OCI-LY7 (cell line): ENCODE results near the gene INF2. TPM values are rescaled to one million over a fixed set of nuclear protein-coding genes. Genes with fewer than 3 reads are reported as not detected.

Experiments used
- BruUV-seq: library from RNA; stranded (reverse); fragments of 400-500 nt; replicated peaks from 2 replicates; lab custom pipeline; 2021; lab: Mats Ljungman, UMichigan
- CTCF ChIA-PET: fragments of 300-600 bp; sonication (Branson Sonifier 250); formaldehyde crosslinking; loops from one replicate; lab custom pipeline; 2022; ENCODE audit warnings: antibody characterized with exemption; ENCODE audit not compliant: unreplicated experiment; lab: Charles Lee
- POLR2A ChIA-PET: fragments of 300-600 bp; sonication (Branson Sonifier 250); formaldehyde crosslinking; loops from one replicate; lab custom pipeline; 2022; ENCODE audit warnings: antibody characterized with exemption; lab: Charles Lee
- DNase-seq: peaks from one replicate; pipeline ENCODE4 v3.0.0-alpha.2; 2015; ENCODE audit warnings: low spot score
- H2AFZ ChIP-seq: fragments of 200-600 bp; sonication (generic), shearing (Covaris generic); 2 replicates; pipeline ENCODE4 v1.6.1; 2014; ENCODE audit warnings: mild to moderate bottlenecking, antibody characterized with exemption, low read length, moderate library complexity
- H3K27ac ChIP-seq: fragments of 200-600 bp; sonication (generic); 2 replicates; pipeline ENCODE4 v1.5.1; 2014; ENCODE audit warnings: mixed run types, low read depth, mild to moderate bottlenecking, moderate library complexity, low read length, inconsistent platforms; ENCODE audit not compliant: poor library complexity, severe bottlenecking
- H3K36me3 ChIP-seq: fragments of 200-600 bp; sonication (generic); 2 replicates; pipeline ENCODE4 v1.6.1; 2014; ENCODE audit warnings: mild to moderate bottlenecking, antibody characterized with exemption, low read length, moderate library complexity, mixed read lengths; ENCODE audit not compliant: insufficient read depth
- H3K4me1 ChIP-seq: fragments of 200-600 bp; sonication (generic); 2 replicates; pipeline ENCODE4 v1.5.1; 2014; ENCODE audit warnings: mild to moderate bottlenecking, low read length; ENCODE audit not compliant: insufficient read depth, poor library complexity, severe bottlenecking
- H3K4me2 ChIP-seq: fragments of 200-600 bp; sonication (generic); 2 replicates; pipeline ENCODE4 v1.6.1; 2014; ENCODE audit warnings: mild to moderate bottlenecking, low read length
- H3K4me3 ChIP-seq: fragments of 200-600 bp; sonication (generic); 2 replicates; pipeline ENCODE4 v1.5.1; 2014; ENCODE audit warnings: mild to moderate bottlenecking, low read depth, low read length; ENCODE audit not compliant: poor library complexity, severe bottlenecking
- H3K79me2 ChIP-seq: fragments of 200-600 bp; sonication (generic); 2 replicates; pipeline ENCODE4 v1.6.1; 2016; ENCODE audit warnings: low read depth, mild to moderate bottlenecking, low read length, moderate library complexity, mixed read lengths; ENCODE audit not compliant: insufficient read depth
- H3K9me2 ChIP-seq: fragments of 200-600 bp; sonication (generic); 2 replicates; pipeline ENCODE4 v1.6.1; 2016; ENCODE audit warnings: mild to moderate bottlenecking, low read length, mixed read lengths; ENCODE audit not compliant: insufficient read depth
- H3K9me3 ChIP-seq: fragments of 200-600 bp; sonication (generic); 2 replicates; pipeline ENCODE4 v1.6.1; 2014; ENCODE audit warnings: mild to moderate bottlenecking, mixed run types, low read length, mixed read lengths
- H4K20me1 ChIP-seq: fragments of 200-600 bp; sonication (generic); 2 replicates; pipeline ENCODE4 v1.6.1; 2014; ENCODE audit warnings: mild to moderate bottlenecking, antibody characterized with exemption, low read length, moderate library complexity, mixed read lengths; ENCODE audit not compliant: insufficient read depth
- CTCF ChIP-seq: fragments of 200-600 bp; sonication (generic); conservative IDR thresholded peaks from 2 replicates; pipeline ENCODE4 v1.5.1; 2014; ENCODE audit warnings: mild to moderate bottlenecking, antibody characterized with exemption, low read length, moderate library complexity, mixed read lengths
- EZH2phosphoT487 ChIP-seq: fragments of 200-600 bp; sonication (generic); IDR thresholded peaks from 2 replicates; pipeline ENCODE4 v1.6.1; 2018; ENCODE audit warnings: low read depth, borderline replicate concordance, mild to moderate bottlenecking, mixed run types, antibody characterized with exemption, low read length, moderate library complexity, mixed read lengths
- intact Hi-C: fragments of 100-400 bp; cut with micrococcal nuclease; formaldehyde crosslinking; loops from one replicate; pipeline ENCODE4 v1.10.0; 2022; ENCODE audit not compliant: unreplicated experiment
- total RNA-seq, 2 experiments: library from RNA; depleted of rRNA in 1 of 2; stranded (reverse); fragments of >200 nt in 1 of 2; shearing (Covaris generic) in 1 of 2; gene quantifications; 2 replicates each; pipeline ENCODE4 v1.2.3, GENCODE V29; 2014 to 2022

The INF2 gene
- total RNA-seq, 2 experiments from 2014 or later, result 39.4 to 51.6 TPM

GRCh38 chr14:104694991-104695659 is 5.7 kb downstream of the INF2 start:
- no peak for DNase-seq
- peaks cover 14% of the 10 kb centered on the region for H3K4me1 ChIP-seq
- peaks cover 10% of the 10 kb centered on the region; the same call in 1 of the 2 replicates for H3K79me2 ChIP-seq
- 0 out of 2 replicates have a peak, but pooled peaks cover 5% of the 10 kb centered on the region for H4K20me1 ChIP-seq
- no peak overlapping the region for H3K4me3 ChIP-seq
- H3K9me3 ChIP-seq, result no peaks in the 10 kb centered on the region
- BruUV-seq, result no TSS peak
- H3K36me3 ChIP-seq, result peaks cover 6% of the 10 kb centered on the region; the same call in 1 of the 2 replicates
- H3K4me2 ChIP-seq, result no peak overlapping the region
- no peaks in the 10 kb centered on the region for H3K9me2 ChIP-seq
- H2AFZ ChIP-seq, result no peak overlapping the region
- no peak overlapping the region for H3K27ac ChIP-seq
- intact Hi-C loops, result no loop called here
- POLR2A ChIA-PET, result no interaction called here
- TF ChIP-seq CTCF, result no peak
- CTCF ChIA-PET, result interaction anchor here (0.5 kb wide), 1 partner anchor 14 kb away, joined by 3 read pairs; no protein-coding TSS in a partner anchor

- H3K4me1 ChIP-seq, result peaks cover 9% of the 10 kb centered on the region
- BruUV-seq, result no TSS peak
- H3K4me3 ChIP-seq, result no peak overlapping the region
- H3K9me2 ChIP-seq, result no peaks in the 10 kb centered on the region
- no peak for DNase-seq
- H3K36me3 ChIP-seq, result peaks cover 6% of the 10 kb centered on the region; the same call in 1 of the 2 replicates
- H2AFZ ChIP-seq, result no peak overlapping the region
- no peak overlapping the region for H3K4me2 ChIP-seq
- intact Hi-C loops, result no loop called here
- H3K27ac ChIP-seq, result no peak overlapping the region
- ChIA-PET CTCF (no interaction called here), POLR2A (no interaction called here)
- no peaks in the 10 kb centered on the region for H3K9me3 ChIP-seq
- TF ChIP-seq EZH2phosphoT487 (no peak), CTCF (no peak)
- H3K79me2 ChIP-seq, result peaks cover 4% of the 10 kb centered on the region; the same call in 1 of the 2 replicates
- 0 out of 2 replicates have a peak, but pooled peaks cover under 1% of the 10 kb centered on the region for H4K20me1 ChIP-seq
These were observed 6.2 kb downstream of the INF2 start for GRCh38 chr14:104695660-104696000.

- H3K4me3 ChIP-seq, result no peak overlapping the region
- H3K27ac ChIP-seq, result no peak overlapping the region
- H3K4me1 ChIP-seq, result no peaks in the 10 kb centered on the region
- H3K4me2 ChIP-seq, result no peak overlapping the region
- H2AFZ ChIP-seq, result no peak overlapping the region
- H3K79me2 ChIP-seq, result no peaks in the 10 kb centered on the region
- DNase-seq, result no peak
- H4K20me1 ChIP-seq, result no peaks in the 10 kb centered on the region
- no peaks in the 10 kb centered on the region for H3K9me3 ChIP-seq
- TF ChIP-seq CTCF (no peak), EZH2phosphoT487 (no peak)
- no TSS peak for BruUV-seq
- intact Hi-C loops, result no loop called here
- no peaks in the 10 kb centered on the region for H3K9me2 ChIP-seq
- peaks cover 6% of the 10 kb centered on the region; the same call in 1 of the 2 replicates for H3K36me3 ChIP-seq
- CTCF ChIA-PET, result no interaction called here
- POLR2A ChIA-PET, result no interaction called here
These were observed 7.4 kb downstream of the INF2 start for GRCh38 chr14:104696671-104697316.
